ENCODE data around the gene VWA3B.
"Not testable (repeated sequence)": the region's sequence is repeated elsewhere in the genome, so short reads cannot be mapped to it uniquely, and the experiment has no call there.

Gene VWA3B

GRCh38 chr2:98299211-98299905 lies 212.4 kb downstream of the VWA3B start:
- peak; percentile 47 for DNase-seq (ENCODE audit: low spot score)

- DNase-seq (ENCODE audit: low spot score) = no peak
These were observed 213.3 kb downstream of the VWA3B start for GRCh38 chr2:98300141-98300874.

DNA sequence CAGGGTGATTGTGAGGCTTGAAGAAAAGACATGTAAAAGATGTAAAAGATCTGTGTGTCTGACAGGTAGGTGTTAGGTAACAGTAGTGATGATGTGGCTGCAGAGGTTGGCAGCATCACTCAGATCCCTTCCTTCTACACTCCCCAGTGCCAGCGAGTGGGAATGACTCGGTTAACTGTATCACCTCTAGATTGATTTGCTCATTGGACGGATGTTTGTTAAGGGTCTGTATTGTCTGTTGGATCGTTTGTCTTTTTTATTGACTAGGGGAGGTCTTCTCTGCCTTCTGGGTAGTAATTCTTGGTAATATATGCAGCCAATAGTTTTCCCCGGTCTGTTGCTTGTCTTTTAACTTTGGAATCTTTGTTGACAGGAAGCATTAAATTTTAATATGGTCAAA lies 214.5 kb downstream of the VWA3B start:
- no peak for DNase-seq (ENCODE audit: low spot score)

- DNase-seq (ENCODE audit: low spot score) = not testable (repeated sequence)
These were observed 220.2 kb downstream of the VWA3B start for GRCh38 chr2:98307131-98307696.

- DNase-seq (ENCODE audit: low spot score) = no peak
These were observed 221.1 kb downstream of the VWA3B start for GRCh38 chr2:98308068-98308467.

DNA sequence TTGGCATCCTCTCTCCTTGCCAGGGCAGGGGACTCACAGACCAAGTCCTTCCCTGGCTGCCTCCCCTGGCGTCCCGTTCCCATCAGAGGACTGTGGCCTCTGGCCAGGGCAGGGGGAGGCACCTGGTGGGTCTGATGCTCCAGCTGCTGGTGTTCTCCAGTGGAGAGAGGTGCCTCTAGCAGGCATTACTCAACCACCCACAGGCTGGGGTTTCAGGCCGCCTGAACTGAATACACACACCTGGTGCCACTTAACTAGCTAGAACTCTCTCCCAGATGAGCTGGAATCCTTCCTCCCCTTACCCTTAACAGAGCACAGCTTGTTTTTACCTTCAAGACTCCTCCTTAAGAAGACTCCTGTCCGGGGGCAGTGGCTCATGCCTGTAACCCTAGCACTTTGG lies 221.6 kb downstream of the VWA3B start:
- DNase-seq (ENCODE audit: low spot score) = no peak

- no peak for DNase-seq (ENCODE audit: low spot score)
These were observed 222.6 kb downstream of the VWA3B start for GRCh38 chr2:98309580-98309979.

- DNase-seq (ENCODE audit: low spot score) = no peak
These were observed 223.0 kb downstream of the VWA3B start for GRCh38 chr2:98310010-98310409.

GRCh38 chr2:98311090-98311489 lies 224.1 kb downstream of the VWA3B start:
- no peak for DNase-seq (ENCODE audit: low spot score)

DNA sequence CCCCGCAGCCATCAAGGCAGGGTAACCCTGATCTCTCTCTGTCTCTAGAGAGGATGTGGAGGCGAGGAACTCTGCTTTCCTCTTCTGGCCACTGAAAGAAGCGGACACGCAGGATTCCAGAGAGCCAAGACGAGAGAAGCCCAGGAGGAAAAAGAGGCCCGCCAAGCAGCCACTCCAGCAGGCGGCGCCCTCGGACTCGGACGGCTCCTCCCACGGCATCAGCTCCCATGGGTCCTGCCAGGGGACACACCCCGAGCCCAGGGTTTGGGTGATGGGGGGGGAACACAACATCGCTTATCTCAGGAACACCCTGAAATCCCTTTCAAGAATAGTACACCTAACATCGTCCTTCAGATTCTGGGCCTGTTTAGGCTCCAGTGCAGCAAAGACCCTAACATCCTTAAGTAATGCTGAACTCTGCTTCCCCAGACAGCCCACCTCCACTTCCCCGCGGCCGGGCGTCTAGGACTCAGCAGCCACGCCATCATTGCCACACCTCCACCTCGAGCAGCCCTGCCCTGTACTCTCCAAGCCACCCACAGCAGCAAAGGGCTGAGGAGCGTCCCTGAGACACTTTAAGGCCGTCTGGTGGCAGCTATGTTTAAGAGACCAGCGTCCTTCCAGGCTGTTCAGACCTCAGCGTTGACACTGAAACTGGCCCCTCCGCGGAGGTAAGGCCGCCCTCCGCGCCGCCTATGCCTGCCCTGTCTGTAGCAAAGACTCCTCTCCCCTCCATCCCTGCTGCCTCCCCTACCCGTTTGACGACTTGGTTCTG lies 225.0 kb downstream of the VWA3B start:
- DNase-seq (ENCODE audit: low spot score) = no peak

DNA sequence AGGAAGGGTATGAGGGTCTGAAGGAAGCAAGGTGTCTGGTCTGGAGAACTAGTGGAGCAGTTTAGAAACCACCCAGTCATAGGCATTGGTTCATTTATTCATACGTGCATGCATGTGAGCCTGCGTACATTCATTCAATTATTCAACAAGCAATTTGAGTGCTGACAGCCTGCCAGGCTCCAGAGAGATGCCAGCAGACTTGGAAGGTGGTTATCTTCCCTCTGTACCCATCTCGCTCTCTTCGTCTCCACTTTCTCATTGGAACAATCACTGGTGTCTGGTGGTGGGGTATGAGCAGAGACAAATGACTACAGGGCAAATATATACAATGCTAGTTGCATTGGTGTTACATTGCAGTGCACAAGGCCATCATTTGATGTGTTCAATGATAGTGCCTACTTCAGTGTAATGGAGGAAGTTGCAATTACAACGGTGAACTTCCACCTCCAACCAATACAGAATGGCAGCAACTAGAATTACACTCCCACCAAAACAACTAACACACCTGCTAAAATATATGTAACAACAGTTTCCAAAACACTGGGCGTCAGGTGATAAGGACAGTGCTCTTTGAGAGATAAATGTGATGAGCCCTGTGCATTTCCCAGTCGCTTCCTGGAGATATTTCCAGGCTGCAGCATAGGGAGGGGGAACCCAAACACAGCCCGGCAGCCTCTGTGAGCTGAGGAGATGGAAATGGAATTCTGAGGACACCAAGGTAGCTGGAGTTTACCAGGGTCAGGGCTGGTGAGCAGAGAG lies 226.7 kb downstream of the VWA3B start:
- no peak for DNase-seq (ENCODE audit: low spot score)

DNA sequence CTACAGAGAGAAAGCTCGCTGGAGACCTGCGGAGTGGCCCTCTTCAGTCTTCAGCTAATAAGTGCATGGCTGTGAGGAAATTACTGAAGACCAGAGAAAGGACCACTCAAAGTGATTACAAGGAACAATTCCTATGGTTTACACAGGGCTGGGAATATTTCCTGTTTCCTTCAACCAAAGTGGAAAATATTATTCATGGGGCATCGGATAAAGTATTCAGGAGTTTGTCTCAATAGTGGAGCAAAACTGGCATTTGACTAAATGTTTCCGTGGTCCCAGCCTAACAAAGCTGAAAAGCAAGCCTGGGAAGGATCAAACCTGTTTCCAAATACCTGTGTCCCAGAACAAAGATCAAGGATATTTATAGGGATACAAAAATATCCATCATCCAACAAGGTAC lies 227.3 kb downstream of the VWA3B start:
- no peak for DNase-seq (ENCODE audit: low spot score)

- DNase-seq (ENCODE audit: low spot score) = no peak
These were observed 229.0 kb downstream of the VWA3B start for GRCh38 chr2:98315957-98316356.

GRCh38 chr2:98317214-98317613 lies 230.2 kb downstream of the VWA3B start:
- DNase-seq (ENCODE audit: low spot score) = no peak

- not testable (repeated sequence) for DNase-seq (ENCODE audit: low spot score)
These were observed 233.2 kb downstream of the VWA3B start for GRCh38 chr2:98320171-98320570.

GRCh38 chr2:98324181-98324580 lies 237.2 kb downstream of the VWA3B start:
- DNase-seq (ENCODE audit: low spot score) = no peak

DNA sequence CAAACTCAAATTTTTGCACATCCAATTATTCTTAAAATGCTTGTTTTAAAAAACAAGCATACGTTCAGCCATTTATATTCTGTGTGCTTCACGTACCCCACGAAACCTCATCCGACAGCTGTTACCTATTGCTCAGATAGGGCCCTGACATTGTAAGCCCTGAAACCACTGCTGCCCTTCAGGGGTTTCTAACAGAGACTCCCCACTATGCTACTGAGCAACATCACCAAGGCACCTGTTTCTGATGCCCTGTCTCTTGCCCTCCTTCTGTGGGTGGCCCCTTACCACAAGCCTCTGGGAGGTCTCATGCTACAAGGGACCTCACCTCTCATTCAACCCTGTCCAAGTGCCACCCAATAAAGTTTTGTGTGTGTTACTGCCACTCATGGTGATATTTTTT lies 240.8 kb downstream of the VWA3B start:
- no peak for DNase-seq (ENCODE audit: low spot score)

GRCh38 chr2:98329549-98329948 lies 242.6 kb downstream of the VWA3B start:
- DNase-seq (ENCODE audit: low spot score) = no peak

GRCh38 chr2:98332989-98333388 lies 246.0 kb downstream of the VWA3B start:
- DNase-seq (ENCODE audit: low spot score) = no peak

DNA sequence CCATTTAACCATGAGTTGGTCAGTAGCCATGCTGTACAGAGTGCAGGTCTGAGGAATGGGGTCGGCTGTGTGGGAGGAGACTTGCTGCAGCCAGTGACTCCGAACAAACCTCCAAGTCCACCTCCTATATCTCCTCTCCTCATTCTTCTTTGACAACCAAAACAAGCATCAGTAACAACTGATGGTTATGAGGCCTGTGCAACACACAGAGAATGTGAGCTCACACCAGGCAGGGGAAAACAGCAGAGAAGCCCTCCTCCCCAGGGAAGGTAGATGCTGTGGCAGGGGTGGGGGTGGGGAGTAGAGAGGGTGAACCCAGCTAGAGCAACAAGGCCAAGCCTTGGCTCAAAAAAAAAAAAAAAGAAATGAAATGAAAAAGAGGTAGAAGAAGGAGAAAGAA lies 247.0 kb downstream of the VWA3B start:
- no peak for DNase-seq (ENCODE audit: low spot score)

DNA sequence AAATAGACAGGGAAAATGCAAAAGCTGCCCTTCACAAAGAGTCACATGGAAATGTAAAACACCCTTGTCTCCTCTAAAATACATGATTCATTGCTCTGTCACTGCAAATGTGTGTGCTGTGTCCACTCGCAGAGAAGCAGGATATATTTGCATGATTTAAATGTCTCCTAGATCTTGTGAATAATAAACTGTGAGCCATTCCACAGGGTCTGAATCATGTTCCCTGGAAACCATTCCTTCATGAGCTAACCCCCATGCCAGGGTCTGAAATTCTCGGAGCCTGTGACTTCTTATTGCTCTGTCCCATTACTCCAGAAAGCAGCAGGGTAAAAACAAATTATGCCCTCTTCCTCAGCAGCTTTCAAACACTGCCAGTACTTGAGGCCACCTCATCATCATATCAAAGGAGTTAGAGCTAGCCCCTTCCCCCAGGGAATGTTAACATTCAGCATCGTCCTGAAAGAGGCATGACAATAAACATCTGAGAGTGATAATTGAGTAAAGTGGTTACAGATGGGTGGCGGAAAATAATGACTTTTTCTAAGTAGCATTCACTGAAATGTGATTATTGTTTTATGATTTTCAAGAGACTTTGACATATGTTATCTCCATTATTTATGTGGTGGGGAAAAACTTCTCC lies 247.6 kb downstream of the VWA3B start:
- DNase-seq (ENCODE audit: low spot score) = no peak

All from D341Med (cell line).